ENCODE data around the gene BCAR1. TPM values are rescaled to one million over a fixed set of nuclear protein-coding genes. Genes with fewer than 3 reads are reported as not detected.

BCAR1 gene
- total and polyA plus RNA-seq, 2 of the 13 experiments (the other 11 are each of a cell fraction or from before 2014, with no cell fraction given) = 48.1 to 51.7 TPM

DNA sequence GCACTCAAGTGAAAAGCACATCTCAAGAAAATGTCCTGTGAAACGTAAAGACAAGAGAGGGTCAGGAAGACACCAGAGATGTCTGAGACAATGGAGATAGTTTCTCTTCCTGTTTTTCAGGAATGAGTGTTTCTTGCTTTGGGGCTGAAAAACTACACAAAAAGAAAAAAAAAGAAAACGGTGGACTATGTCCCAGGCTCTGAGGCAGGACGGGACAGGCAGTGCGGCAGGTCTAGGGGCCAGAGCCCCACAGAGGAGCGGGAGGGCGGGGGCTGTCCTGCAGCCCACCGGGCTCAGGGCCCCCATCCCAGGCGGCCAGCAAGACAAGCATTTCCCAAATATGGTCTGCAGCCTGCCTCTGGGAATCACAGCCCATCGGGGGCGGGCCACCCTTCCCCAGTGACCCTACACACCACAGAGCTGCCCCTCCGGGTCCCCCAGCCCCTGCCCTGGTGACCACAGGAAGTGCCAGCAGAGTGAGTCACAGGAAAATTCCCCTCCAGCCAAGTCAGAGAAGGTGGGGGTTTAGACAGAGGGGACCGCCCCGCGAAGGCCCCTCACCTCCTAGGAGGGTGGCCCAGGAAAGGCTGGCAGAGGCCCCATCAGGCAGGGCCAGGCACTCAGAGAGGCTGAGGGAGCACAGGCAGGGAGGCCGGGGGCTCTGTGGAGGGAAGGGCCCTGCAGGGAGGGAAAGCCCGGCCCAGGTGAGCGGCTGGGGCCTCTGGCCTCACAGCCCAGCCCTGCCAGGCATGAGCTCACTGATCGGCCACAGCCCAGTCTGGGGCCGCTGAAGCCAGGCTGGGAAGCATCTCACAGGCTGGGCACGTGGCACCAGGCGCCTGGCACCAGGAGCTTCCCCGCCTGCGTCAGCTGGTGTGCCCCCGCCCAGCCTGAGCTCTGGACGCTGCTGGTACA, 6.3 kb downstream of the BCAR1 start (continued):
- TF ChIP-seq, protein P1, sequence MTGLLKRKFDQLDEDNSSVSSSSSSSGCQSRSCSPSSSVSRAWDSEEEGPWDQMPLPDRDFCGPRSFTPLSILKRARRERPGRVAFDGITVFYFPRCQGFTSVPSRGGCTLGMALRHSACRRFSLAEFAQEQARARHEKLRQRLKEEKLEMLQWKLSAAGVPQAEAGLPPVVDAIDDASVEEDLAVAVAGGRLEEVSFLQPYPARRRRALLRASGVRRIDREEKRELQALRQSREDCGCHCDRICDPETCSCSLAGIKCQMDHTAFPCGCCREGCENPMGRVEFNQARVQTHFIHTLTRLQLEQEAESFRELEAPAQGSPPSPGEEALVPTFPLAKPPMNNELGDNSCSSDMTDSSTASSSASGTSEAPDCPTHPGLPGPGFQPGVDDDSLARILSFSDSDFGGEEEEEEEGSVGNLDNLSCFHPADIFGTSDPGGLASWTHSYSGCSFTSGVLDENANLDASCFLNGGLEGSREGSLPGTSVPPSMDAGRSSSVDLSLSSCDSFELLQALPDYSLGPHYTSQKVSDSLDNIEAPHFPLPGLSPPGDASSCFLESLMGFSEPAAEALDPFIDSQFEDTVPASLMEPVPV (CRISPR knock-in tag; IDR thresholded peaks at IDR 0.05) = peak; percentile 48; the same call in 1 of the 2 replicates
- TF ChIP-seq, protein P2, sequence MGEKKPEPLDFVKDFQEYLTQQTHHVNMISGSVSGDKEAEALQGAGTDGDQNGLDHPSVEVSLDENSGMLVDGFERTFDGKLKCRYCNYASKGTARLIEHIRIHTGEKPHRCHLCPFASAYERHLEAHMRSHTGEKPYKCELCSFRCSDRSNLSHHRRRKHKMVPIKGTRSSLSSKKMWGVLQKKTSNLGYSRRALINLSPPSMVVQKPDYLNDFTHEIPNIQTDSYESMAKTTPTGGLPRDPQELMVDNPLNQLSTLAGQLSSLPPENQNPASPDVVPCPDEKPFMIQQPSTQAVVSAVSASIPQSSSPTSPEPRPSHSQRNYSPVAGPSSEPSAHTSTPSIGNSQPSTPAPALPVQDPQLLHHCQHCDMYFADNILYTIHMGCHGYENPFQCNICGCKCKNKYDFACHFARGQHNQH (CRISPR knock-in tag; IDR thresholded peaks at IDR 0.05) = peak; percentile 99
- peak; percentile 97 for TF ChIP-seq SALL1 (CRISPR knock-in tag; IDR thresholded peaks at IDR 0.05)
- TF ChIP-seq, protein P3, sequence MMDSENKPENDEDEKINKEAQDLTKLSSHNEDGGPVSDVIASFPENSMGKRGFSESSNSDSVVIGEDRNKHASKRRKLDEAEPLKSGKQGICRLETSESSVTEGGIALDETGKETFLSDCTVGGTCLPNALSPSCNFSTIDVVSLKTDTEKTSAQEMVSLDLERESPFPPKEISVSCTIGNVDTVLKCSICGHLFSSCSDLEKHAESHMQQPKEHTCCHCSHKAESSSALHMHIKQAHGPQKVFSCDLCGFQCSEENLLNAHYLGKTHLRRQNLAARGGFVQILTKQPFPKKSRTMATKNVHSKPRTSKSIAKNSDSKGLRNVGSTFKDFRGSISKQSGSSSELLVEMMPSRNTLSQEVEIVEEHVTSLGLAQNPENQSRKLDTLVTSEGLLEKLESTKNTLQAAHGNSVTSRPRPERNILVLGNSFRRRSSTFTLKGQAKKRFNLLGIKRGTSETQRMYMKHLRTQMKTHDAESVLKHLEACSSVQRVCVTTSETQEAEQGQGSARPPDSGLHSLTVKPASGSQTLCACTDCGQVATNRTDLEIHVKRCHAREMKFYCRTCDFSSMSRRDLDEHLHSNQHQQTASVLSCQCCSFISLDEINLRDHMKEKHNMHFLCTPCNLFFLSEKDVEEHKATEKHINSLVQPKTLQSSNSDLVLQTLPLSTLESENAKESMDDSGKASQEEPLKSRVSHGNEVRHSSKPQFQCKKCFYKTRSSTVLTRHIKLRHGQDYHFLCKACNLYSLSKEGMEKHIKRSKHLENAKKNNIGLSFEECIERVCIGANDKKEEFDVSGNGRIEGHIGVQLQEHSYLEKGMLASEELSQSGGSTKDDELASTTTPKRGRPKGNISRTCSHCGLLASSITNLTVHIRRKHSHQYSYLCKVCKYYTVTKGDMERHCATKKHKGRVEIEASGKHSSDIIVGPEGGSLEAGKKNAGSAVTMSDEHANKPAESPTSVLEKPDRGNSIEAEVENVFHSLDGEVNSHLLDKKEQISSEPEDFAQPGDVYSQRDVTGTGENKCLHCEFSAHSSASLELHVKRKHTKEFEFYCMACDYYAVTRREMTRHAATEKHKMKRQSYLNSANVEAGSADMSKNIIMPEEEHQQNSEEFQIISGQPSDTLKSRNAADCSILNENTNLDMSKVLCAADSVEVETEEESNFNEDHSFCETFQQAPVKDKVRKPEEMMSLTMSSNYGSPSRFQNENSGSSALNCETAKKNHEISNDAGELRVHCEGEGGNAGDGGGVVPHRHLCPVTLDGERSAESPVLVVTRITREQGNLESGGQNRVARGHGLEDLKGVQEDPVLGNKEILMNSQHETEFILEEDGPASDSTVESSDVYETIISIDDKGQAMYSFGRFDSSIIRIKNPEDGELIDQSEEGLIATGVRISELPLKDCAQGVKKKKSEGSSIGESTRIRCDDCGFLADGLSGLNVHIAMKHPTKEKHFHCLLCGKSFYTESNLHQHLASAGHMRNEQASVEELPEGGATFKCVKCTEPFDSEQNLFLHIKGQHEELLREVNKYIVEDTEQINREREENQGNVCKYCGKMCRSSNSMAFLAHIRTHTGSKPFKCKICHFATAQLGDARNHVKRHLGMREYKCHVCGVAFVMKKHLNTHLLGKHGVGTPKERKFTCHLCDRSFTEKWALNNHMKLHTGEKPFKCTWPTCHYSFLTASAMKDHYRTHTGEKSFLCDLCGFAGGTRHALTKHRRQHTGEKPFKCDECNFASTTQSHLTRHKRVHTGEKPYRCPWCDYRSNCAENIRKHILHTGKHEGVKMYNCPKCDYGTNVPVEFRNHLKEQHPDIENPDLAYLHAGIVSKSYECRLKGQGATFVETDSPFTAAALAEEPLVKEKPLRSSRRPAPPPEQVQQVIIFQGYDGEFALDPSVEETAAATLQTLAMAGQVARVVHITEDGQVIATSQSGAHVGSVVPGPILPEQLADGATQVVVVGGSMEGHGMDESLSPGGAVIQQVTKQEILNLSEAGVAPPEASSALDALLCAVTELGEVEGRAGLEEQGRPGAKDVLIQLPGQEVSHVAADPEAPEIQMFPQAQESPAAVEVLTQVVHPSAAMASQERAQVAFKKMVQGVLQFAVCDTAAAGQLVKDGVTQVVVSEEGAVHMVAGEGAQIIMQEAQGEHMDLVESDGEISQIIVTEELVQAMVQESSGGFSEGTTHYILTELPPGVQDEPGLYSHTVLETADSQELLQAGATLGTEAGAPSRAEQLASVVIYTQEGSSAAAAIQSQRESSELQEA (CRISPR knock-in tag; IDR thresholded peaks at IDR 0.05; ENCODE audit: not compliant biosample characterization) = no peak
- peak; percentile 65; the same call in 1 of the 2 replicates for TF ChIP-seq ZNF20 (CRISPR knock-in tag; IDR thresholded peaks at IDR 0.05)
- TF ChIP-seq, protein P4, sequence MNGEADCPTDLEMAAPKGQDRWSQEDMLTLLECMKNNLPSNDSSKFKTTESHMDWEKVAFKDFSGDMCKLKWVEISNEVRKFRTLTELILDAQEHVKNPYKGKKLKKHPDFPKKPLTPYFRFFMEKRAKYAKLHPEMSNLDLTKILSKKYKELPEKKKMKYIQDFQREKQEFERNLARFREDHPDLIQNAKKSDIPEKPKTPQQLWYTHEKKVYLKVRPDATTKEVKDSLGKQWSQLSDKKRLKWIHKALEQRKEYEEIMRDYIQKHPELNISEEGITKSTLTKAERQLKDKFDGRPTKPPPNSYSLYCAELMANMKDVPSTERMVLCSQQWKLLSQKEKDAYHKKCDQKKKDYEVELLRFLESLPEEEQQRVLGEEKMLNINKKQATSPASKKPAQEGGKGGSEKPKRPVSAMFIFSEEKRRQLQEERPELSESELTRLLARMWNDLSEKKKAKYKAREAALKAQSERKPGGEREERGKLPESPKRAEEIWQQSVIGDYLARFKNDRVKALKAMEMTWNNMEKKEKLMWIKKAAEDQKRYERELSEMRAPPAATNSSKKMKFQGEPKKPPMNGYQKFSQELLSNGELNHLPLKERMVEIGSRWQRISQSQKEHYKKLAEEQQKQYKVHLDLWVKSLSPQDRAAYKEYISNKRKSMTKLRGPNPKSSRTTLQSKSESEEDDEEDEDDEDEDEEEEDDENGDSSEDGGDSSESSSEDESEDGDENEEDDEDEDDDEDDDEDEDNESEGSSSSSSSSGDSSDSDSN (CRISPR knock-in tag; IDR thresholded peaks at IDR 0.05) = peak; percentile 99
- TF ChIP-seq ZKSCAN5 (CRISPR knock-in tag; IDR thresholded peaks at IDR 0.05) = peak; percentile 91
- TF ChIP-seq ZSCAN12 (CRISPR knock-in tag; IDR thresholded peaks at IDR 0.05) = 0 out of 2 replicates have a peak, but pooled peaks have one; percentile 26
- no peak for TF ChIP-seq MBD4 (IDR thresholded peaks at IDR 0.05; ENCODE audit: borderline replicate concordance, low read length)
- no peak for TF ChIP-seq SOX6 (IDR thresholded peaks at IDR 0.05)
- peak; percentile 94 for TF ChIP-seq SOX6 (CRISPR knock-in tag; IDR thresholded peaks at IDR 0.05)
- peak; percentile 88; the same call in 1 of the 2 replicates for TF ChIP-seq NFATC3 (CRISPR knock-in tag; IDR thresholded peaks at IDR 0.05)
- TF ChIP-seq ZNF713 (CRISPR knock-in tag; IDR thresholded peaks at IDR 0.05) = peak; percentile 74; the same call in 1 of the 2 replicates
- TF ChIP-seq ZNF256 (CRISPR knock-in tag; conservative IDR thresholded peaks at IDR 0.05) = no peak

Measured in HepG2 (cell line).